SH-SY5Y (cell line): Measurements from ENCODE around the gene GAR1.

Source experiments
- GATA2 ChIP-seq: IDR thresholded peaks from 2 replicates; pipeline ENCODE4 v1.6.1; 2011; ENCODE audit warnings: mild to moderate bottlenecking, low read depth, low read length
- GATA3 ChIP-seq: IDR thresholded peaks from 2 replicates; pipeline ENCODE4 v1.6.1; 2011; ENCODE audit warnings: low read depth, mild to moderate bottlenecking, low read length, moderate library complexity

GRCh38 chr4:109833756-109834155 is 18.2 kb downstream of the GAR1 start:
- no peak for TF ChIP-seq GATA2
- TF ChIP-seq GATA3: no peak
